ENCODE data around the gene SLC35G4.

DNA sequence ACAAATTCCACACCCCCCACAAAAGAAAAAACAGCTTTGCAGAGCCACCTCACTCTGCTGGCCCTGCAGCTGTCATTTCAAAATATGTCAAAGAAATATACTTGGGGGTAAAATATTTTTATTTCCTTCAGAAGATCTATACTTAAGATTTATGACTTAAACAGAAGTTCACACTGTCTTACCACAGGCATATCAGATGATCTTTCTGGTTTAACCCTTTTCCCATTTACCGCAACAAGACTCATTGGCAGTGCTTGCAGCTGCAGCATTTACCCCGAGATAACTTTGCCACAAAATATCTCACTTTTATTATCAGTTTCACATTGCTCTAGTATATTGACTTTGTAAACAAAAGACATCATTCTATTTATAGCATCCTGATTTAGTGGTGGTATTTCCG is 21.6 kb upstream of the SLC35G4 start:
- TF ChIP-seq EP300 (IDR thresholded peaks at IDR 0.05; ENCODE audit: borderline replicate concordance) (no peak), TCF12 (IDR thresholded peaks at IDR 0.05; ENCODE audit: low read depth) (no peak), YY1 (IDR thresholded peaks at IDR 0.05; ENCODE audit: low read depth) (no peak)
- TF ChIP-seq, protein P1, sequence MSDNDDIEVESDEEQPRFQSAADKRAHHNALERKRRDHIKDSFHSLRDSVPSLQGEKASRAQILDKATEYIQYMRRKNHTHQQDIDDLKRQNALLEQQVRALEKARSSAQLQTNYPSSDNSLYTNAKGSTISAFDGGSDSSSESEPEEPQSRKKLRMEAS (IDR thresholded peaks at IDR 0.05) = no peak
- TF ChIP-seq, protein P2, sequence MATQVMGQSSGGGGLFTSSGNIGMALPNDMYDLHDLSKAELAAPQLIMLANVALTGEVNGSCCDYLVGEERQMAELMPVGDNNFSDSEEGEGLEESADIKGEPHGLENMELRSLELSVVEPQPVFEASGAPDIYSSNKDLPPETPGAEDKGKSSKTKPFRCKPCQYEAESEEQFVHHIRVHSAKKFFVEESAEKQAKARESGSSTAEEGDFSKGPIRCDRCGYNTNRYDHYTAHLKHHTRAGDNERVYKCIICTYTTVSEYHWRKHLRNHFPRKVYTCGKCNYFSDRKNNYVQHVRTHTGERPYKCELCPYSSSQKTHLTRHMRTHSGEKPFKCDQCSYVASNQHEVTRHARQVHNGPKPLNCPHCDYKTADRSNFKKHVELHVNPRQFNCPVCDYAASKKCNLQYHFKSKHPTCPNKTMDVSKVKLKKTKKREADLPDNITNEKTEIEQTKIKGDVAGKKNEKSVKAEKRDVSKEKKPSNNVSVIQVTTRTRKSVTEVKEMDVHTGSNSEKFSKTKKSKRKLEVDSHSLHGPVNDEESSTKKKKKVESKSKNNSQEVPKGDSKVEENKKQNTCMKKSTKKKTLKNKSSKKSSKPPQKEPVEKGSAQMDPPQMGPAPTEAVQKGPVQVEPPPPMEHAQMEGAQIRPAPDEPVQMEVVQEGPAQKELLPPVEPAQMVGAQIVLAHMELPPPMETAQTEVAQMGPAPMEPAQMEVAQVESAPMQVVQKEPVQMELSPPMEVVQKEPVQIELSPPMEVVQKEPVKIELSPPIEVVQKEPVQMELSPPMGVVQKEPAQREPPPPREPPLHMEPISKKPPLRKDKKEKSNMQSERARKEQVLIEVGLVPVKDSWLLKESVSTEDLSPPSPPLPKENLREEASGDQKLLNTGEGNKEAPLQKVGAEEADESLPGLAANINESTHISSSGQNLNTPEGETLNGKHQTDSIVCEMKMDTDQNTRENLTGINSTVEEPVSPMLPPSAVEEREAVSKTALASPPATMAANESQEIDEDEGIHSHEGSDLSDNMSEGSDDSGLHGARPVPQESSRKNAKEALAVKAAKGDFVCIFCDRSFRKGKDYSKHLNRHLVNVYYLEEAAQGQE (IDR thresholded peaks at IDR 0.05; ENCODE audit: low read depth) = no peak
